GM19043 (cell line): ENCODE measurements around the gene CHRNA3.
A peak's percentile ranks its signal among the peaks of the same experiment; 100 is the strongest.
"Not testable (repeated sequence)": the region's sequence is repeated elsewhere in the genome, so short reads cannot be mapped to it uniquely, and the experiment has no call there.

Experiments
- ATAC-seq: cut with Tn5 transposase; IDR thresholded peaks from one replicate; pipeline ENCODE4 v1.9.1; 2021; ENCODE audit warnings: low read depth; ENCODE audit not compliant: unreplicated experiment

Gene CHRNA3

GRCh38 chr15:78565951-78566774 lies 54.6 kb downstream of the CHRNA3 start:
- peak; percentile 19 for ATAC-seq

GRCh38 chr15:78565097-78565950 lies 55.5 kb downstream of the CHRNA3 start, which contains the start of gene CHRNA5:
Gene CHRNA5, plus strand, starts transcription at chr15:78565520. Its CDS starts 200 bp downstream, at chr15:78565720.
- ATAC-seq, result peak; percentile 66

GRCh38 chr15:78564743-78565096 lies 56.1 kb downstream of the CHRNA3 start:
- ATAC-seq, result peak; percentile 5

DNA sequence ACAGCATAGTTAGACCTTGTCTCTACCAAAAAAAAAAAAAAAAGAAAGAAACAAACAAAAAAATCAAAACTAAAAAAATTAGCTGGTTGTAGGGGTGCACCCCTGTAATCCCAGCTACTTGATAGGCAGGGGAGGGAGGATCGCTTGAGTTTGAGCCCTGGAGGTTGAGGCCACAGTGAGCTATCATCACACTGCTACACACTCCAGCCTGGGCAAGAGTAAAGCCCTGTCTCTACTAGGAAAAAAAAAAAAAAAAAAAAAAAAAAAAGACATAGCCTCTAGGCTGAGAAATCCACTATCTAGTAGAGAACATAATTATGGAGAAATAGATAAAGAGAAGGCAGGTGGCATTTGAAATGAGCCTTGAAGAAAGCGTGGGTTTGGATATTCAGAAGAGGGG lies 57.7 kb downstream of the CHRNA3 start:
- no peak for ATAC-seq

- ATAC-seq, result no peak
Observed at GRCh38 chr15:78561490-78561889, 59.3 kb downstream of the CHRNA3 start.

DNA sequence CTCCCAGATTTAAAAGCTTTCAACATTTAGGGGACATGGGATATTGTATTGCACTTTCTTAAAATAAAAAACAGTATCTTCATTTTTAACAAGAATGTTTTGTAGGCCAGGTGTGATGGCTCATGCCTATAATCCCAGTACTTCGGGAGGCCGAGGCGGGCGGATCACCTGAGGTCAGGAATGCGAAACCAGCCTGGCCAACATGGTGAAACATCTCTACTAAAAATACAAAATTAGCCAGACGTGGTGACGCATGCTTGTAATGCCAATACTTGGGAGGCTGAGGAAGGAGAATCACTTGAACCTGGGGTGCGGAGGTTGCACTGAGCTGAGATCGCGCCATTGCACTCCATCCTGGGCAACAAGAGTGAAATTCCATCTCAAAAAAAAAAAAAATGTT lies 60.6 kb downstream of the CHRNA3 start:
- not testable (repeated sequence) for ATAC-seq

DNA sequence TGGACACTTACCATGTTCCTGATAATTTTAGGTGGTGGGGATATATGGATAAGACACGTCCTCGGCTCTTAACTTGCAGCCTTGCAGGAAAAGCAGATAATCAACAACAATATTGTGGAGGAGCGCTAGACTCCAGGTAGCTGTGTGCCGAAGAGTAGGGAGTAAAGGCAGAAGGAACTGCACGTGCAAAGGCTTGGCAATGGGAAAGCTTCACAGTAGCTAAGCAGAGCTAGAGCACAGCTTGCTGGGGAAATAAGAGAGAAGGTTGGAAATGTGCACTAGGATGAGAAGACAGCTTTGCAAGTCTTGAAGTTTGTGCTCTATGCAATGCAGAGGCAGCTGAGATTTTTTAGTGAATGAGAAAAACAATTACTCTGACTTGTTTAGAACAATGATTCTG lies 68.2 kb downstream of the CHRNA3 start:
- no peak for ATAC-seq

DNA sequence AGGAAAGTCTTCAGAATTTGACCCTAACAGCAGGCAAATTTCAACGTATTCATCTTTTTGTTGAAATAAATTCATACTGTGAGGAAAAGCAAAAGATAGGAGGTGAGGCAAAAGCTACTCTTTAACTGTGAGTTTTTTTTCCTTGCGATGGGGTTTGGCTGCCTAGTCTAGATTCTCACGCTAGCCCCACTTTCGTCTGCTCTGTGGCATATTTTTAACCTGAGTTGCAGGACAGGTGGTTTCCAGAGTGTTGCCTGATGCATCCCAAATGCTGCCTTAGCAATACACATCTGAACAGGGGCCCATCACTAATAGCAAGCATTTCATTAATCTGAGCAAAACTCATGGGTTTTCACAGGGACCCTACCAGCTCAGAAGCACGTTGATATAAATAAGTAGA lies 68.9 kb downstream of the CHRNA3 start:
- ATAC-seq, result no peak

DNA sequence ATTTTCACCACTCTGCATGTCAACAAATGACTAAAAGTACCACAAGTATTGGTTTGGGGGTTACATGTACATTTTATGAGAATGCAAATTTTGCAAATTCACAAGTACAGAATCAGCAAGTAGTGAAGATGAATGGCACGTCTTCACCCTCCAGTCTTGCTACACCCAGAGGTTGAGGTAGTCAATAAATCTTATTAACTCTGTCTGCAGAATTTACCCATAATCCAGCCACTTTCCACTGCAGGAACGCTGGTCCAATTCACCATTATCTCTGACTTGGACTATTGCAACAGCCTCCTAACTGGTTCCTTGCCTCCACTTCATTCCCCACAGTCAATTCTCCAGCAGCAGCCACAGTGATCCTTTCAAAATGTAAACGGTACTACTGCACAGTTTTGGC lies 70.0 kb downstream of the CHRNA3 start:
- no peak for ATAC-seq

DNA sequence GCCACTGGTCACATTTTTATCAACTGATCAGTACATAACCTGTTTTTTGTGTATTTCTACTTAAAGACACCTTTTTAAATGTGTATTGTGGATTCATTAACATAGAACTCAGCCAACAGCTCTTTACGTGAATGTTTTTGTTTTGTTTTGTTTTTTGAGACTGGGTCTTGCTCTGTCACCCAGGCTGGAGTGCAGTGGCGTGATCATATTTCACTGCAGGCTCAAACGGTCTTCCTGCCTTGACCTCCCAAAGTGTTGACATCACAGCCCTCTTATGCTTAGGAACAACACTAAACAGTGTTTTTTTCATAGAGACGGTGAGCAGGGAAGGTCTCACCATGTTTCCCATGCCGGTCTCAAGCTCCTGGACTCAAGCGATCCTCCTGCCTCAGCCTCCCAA lies 70.6 kb downstream of the CHRNA3 start:
- no peak for ATAC-seq
